CD4-positive, alpha-beta T cell treated with Interleukin-4 for 4 hours (primary cell): ENCODE data around the gene FBXO28.
"Not testable (repeated sequence)": the region's sequence is repeated elsewhere in the genome, so short reads cannot be mapped to it uniquely, and the experiment has no call there.

Source experiments
- DNase-seq: peaks from one replicate; pipeline ENCODE4 v3.0.0-alpha.2; 2020

Gene FBXO28

GRCh38 chr1:224192082-224192788 is 78.3 kb downstream of the FBXO28 start:
- no peak for DNase-seq

- no peak for DNase-seq
Measured at GRCh38 chr1:224193319-224193966, 79.5 kb downstream of the FBXO28 start.

- DNase-seq, result no peak
Measured at GRCh38 chr1:224196813-224197600, 83.1 kb downstream of the FBXO28 start.

DNA sequence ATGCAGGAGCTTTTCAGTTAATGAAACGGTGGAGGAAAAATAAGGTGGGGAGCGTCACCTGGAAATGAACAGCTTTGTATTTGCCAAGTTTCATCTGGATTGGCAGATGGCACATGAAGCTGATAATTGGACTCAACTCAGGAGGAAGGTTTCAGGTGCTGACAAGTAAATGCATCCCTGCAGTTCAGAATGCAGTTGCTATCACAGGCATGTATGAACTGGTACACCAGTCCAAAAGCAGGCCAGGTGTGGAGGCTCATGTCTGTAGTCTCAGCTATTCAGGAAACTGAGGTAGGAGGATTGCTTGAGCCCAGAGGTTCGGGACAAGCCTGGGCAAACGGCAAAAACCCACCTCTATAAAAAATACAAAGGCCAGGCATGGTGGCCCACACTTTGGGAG is 84.7 kb downstream of the FBXO28 start:
- DNase-seq, result no peak

DNA sequence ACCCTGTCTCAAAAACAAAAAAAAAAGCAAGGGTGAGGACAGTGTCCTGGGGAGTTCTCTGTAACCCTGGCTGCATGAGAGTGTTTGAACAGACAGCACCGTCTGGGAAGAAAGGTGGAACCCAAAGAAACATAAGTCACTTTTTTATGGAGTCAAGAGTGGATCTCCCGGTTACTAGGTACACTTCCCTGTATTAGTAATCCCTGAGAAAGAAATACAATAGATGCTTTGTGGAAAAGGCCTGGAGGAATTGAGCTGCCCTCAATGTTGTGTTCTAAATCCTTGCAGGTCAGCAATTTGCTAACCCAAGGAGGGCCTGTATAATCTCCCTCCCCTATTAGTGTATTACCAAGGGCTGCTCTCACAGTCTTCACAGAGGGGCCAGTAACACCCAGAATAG is 85.8 kb downstream of the FBXO28 start:
- DNase-seq, result no peak

GRCh38 chr1:224201383-224201782 is 87.5 kb downstream of the FBXO28 start:
- DNase-seq, result no peak

- no peak for DNase-seq
Measured at GRCh38 chr1:224201853-224202252, 87.9 kb downstream of the FBXO28 start.

DNA sequence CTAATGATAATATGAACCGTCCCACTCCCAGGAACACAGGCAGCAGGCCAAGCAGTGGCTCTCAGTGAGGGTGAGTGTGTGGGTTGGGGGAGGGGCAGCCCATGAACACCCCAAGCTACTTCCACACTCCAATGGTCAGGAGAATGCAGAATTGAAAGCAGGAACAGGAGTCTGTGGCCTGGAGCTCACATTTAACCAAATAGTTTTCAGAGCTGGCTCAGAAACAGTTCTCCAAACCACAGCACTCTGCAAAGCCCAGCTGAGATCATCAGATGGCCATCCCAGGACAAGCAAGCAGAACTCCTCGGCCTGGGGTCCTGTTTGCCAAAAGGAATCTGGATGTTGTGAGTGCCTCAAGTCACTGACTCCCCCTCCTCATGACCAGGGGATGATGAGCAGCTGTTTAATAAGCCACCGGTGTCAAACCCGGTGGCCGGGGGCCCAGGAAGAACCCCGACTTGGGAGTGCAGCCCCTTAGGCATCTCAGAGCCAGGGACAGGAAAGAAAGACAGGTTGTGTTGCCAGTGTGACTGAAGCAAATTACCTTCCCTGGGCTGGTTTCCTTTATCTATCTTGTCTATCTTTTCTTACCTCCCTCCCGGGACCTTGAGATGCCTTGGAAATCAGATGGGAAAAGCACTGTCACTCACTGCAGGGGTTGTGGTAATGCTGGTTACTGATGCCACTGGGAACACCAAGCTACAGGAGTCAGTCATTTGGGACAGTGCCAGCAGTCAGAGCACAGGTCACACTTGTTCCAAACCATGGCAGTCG is 89.5 kb downstream of the FBXO28 start:
- DNase-seq, result no peak

DNA sequence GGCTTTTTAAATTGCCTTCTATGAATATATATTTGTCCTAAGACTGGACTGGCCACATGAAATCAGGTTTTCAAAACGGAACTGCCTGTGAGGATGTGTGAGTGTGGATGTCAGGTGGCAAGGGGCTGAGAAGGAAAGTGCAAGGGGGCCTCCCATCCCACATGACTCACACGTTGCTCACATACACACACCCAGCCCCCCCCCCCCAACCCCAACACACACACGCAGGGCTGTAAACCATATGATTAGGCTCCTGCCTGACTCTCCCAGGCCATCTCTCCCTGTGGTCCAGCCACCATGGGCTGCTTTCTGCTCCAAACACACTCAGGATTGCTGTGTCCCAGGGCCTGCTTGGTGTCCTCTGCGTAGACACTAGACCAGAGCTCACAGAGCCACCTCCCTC is 91.5 kb downstream of the FBXO28 start:
- DNase-seq, result peak; percentile 45

DNA sequence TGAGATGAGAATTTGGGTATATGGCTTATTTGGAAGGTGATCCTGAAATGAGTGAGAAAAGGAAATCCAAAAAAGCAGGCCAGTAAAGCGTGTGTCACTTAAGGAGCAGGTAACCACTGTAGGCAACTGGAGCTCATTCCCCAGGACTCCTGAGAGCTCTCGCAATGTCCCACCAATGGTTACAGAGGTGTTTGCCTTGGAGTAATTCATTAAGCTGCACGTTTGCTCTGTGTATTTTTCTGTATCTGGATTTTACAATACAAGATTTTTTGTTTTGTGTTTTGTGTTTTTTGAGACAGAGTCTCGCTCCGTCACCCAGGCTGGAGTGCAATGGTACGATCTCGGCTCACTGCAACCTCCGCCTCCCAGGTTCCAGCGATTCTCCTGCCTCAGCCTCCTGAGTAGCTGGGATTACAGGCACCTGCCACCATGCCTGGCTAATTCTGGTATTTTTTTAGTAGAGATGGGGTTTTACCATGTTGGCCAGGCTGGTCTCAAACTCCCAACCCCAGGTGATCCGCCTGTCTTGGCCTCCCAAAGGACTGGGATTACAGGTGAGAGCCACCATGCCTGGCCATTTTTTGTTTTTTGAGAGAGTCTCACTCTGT is 92.1 kb downstream of the FBXO28 start:
- DNase-seq, result not testable (repeated sequence)

- no peak for DNase-seq
Measured at GRCh38 chr1:224211206-224211962, 97.5 kb downstream of the FBXO28 start.
